ENCODE data around the gene COPS9.

Gene COPS9

DNA sequence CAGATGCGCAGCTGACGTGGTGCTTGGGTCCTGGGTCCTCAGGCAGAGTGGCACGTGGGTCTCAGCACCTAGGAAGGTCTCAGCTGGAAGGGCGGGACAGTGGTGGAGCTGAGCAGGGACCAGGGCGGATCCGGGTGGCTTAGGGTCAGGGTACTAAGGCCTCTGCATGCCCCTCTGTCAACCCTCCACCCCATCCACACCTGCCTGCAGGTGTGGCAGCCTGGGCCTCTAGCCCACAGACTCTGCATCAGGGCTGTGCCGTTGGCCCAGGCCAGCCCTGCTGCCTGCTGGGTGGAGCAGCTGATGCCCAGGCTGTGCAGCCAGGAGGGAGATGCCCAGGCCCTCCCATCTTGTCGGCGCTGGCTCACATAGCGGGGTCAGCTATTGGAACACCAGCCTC lies 28.9 kb upstream of the COPS9 start:
- Histone ChIP-seq H3K9me3 (ENCODE audit: control insufficient read depth in 2 of 2, low read length in 2 of 2) (no peaks in the 10 kb centered on the region), H3K27me3 (ENCODE audit: control insufficient read depth in 1 of 2, insufficient read depth in 2 of 2, low read length in 2 of 2) (peaks cover 2 to 3% of the 10 kb centered on the region in 2 donors), H3K4me1 (ENCODE audit: control insufficient read depth, insufficient read depth, low read length) (no peaks in the 10 kb centered on the region), H3K9ac (ENCODE audit: low read length in 2 of 2) (no peak overlapping the region), H3K27ac (ENCODE audit: low read length) (no peak overlapping the region), H3K36me3 (ENCODE audit: control insufficient read depth in 2 of 2, insufficient read depth in 2 of 2, low read length in 2 of 2) (no peaks in the 10 kb centered on the region), H3K4me3 (ENCODE audit: low read length in 2 of 2) (no peak overlapping the region)

DNA sequence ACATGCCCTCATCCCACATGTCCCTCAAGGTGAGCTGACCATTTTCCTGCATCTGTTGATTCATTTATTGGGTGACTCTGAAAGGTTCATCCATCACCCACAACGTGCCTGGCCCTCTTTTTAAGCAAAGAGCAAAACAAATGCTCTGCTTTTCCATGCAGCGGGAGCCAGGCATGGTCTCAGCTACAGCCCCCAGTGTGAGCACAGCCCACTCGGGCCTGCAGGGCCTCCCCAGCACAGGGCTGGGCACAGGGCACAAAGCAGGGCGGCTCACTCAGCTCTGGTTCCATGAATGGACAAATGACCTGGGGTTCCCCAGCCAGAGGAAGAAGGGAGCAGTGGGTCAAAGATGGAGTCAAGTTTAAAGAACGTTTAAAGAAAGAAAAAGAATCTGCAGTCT lies 28.5 kb upstream of the COPS9 start:
- H3K9me3 ChIP-seq (ENCODE audit: control insufficient read depth in 2 of 2, low read length in 2 of 2), result no peaks in the 10 kb centered on the region
- H3K27me3 ChIP-seq (ENCODE audit: control insufficient read depth in 1 of 2, insufficient read depth in 2 of 2, low read length in 2 of 2), result peaks cover 2 to 3% of the 10 kb centered on the region in 2 donors
- H3K4me3 ChIP-seq (ENCODE audit: low read length in 2 of 2), result no peak overlapping the region
- H3K27ac ChIP-seq (ENCODE audit: low read length), result no peak overlapping the region
- no peak overlapping the region for H3K9ac ChIP-seq (ENCODE audit: low read length in 2 of 2)
- H3K36me3 ChIP-seq (ENCODE audit: control insufficient read depth in 2 of 2, insufficient read depth in 2 of 2, low read length in 2 of 2), result no peaks in the 10 kb centered on the region
- H3K4me1 ChIP-seq (ENCODE audit: control insufficient read depth, insufficient read depth, low read length), result no peaks in the 10 kb centered on the region

DNA sequence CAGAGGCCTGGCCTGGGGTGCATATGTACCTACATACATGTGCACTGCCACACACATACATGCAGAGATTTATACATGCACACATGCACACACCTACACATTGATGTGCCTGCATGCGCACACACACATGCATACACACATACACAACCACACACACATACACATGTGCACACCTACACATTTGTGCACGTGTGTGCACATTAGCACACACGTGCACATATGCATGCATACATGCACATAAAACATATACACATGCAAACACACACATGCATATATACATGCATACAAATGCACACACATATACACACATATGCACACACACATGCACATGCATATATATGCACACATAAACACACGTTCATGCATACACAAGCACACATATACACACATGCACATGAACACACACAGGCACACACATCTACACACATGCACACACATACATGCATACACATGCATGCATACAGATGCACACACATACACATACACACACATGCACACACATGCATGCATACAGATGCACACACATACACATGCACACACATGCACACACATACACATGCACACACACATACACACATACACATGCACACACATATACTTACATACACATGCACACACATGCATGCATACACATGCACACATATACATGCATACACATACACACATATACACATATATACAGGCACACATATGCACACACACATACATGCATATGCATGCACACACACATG lies 27.9 kb upstream of the COPS9 start:
- Histone ChIP-seq H3K4me1 (ENCODE audit: control insufficient read depth, insufficient read depth, low read length) (no peaks in the 10 kb centered on the region), H3K36me3 (ENCODE audit: control insufficient read depth in 2 of 2, insufficient read depth in 2 of 2, low read length in 2 of 2) (no peaks in the 10 kb centered on the region), H3K9ac (ENCODE audit: low read length in 2 of 2) (no peak overlapping the region), H3K27ac (ENCODE audit: low read length) (no peak overlapping the region), H3K27me3 (ENCODE audit: control insufficient read depth in 1 of 2, insufficient read depth in 2 of 2, low read length in 2 of 2) (peaks cover 2 to 3% of the 10 kb centered on the region in 2 donors), H3K4me3 (ENCODE audit: low read length in 2 of 2) (no peak overlapping the region), H3K9me3 (ENCODE audit: control insufficient read depth in 2 of 2, low read length in 2 of 2) (no peaks in the 10 kb centered on the region)

DNA sequence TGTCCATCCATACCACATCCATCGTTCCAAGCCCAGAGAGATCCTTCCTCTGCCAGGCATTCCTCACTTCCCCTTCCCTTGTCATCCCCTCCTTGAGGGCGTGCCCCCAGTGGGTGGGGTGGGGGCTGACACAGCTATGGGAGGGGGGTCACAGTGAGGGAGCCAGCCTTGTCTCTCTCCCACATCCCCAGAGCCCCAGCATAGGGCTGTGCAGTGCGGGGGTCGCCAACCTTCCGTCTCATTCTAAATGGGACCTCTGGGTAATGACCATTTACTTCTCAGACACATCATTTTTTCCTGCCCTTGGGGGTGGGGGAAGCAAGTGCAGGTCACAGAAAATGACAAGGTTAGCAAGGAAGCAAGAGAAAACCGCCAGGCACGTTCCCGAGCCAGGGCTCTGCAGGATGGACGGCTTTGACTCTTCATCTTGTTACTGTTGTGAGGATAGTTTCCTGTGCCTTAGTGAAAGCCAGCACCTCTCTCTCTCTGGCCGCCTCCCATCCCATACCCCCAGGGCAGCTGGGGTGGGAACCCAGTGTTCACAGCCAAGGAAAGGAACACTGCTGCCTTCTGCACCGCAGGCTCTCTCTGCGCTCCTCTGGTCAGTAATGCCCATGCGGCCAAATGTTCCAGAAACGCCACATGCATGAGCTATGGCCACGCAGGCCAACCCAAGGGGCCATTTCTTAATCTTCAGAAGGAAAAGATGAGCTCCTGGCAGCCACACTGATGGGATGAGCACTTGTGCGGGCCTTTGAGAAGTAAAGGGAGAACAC lies 27.0 kb upstream of the COPS9 start:
- Histone ChIP-seq H3K4me3 (ENCODE audit: low read length in 2 of 2) (no peak overlapping the region), H3K27me3 (ENCODE audit: control insufficient read depth in 1 of 2, insufficient read depth in 2 of 2, low read length in 2 of 2) (peaks cover 2 to 3% of the 10 kb centered on the region in 2 donors), H3K9me3 (ENCODE audit: control insufficient read depth in 2 of 2, low read length in 2 of 2) (no peaks in the 10 kb centered on the region), H3K36me3 (ENCODE audit: control insufficient read depth in 2 of 2, insufficient read depth in 2 of 2, low read length in 2 of 2) (no peaks in the 10 kb centered on the region), H3K4me1 (ENCODE audit: control insufficient read depth, insufficient read depth, low read length) (no peaks in the 10 kb centered on the region), H3K9ac (ENCODE audit: low read length in 2 of 2) (no peak overlapping the region), H3K27ac (ENCODE audit: low read length) (no peak overlapping the region)

DNA sequence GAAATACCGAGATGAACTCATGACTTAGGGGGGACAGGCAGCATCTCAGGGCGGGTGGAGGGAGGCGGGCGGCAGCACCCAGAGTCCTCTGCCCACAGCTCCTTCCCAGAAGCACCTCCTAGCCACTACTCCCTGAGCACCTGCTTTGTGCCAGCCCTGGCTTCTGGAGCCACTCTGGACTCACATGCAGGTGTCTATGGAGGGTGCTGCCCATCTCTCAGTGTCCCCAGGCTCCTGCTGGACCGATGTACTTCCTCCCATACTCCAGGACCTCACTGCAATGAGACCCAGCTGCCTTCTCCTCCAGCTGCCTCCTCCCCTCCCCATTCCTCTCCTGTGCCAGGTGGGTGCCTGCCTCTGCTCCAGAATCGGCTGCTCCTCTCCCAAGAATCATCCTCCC lies 26.4 kb upstream of the COPS9 start:
- no peak overlapping the region for H3K27ac ChIP-seq (ENCODE audit: low read length)
- H3K9ac ChIP-seq (ENCODE audit: low read length in 2 of 2), result no peak overlapping the region
- no peaks in the 10 kb centered on the region for H3K9me3 ChIP-seq (ENCODE audit: control insufficient read depth in 2 of 2, low read length in 2 of 2)
- H3K27me3 ChIP-seq (ENCODE audit: control insufficient read depth in 1 of 2, insufficient read depth in 2 of 2, low read length in 2 of 2), result peaks cover 2 to 3% of the 10 kb centered on the region in 2 donors
- no peaks in the 10 kb centered on the region for H3K4me1 ChIP-seq (ENCODE audit: control insufficient read depth, insufficient read depth, low read length)
- H3K36me3 ChIP-seq (ENCODE audit: control insufficient read depth in 2 of 2, insufficient read depth in 2 of 2, low read length in 2 of 2), result no peaks in the 10 kb centered on the region
- no peak overlapping the region for H3K4me3 ChIP-seq (ENCODE audit: low read length in 2 of 2)

DNA sequence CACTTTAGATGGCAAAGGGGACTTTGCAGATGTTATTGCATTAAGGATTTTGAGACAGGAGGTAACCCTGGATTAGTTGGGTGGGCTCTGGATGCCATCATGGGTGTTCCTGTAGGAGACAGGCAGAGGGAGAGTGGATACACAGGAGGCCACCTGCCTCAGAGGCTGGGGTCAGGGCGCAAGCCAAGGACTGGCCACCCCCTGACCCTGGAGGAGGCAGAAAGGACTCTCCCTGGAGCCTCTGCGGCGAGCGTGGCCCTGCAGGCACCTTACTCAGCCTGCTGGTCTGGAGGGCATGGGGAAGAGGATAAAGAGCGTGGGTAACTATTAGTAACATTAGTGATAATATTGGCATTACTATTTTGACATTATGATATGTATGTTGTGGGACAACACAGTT lies 25.9 kb upstream of the COPS9 start:
- Histone ChIP-seq H3K4me3 (ENCODE audit: low read length in 2 of 2) (no peak overlapping the region), H3K9me3 (ENCODE audit: control insufficient read depth in 2 of 2, low read length in 2 of 2) (no peaks in the 10 kb centered on the region), H3K27me3 (ENCODE audit: control insufficient read depth in 1 of 2, insufficient read depth in 2 of 2, low read length in 2 of 2) (peaks cover 2 to 5% of the 10 kb centered on the region in 2 donors), H3K4me1 (ENCODE audit: control insufficient read depth, insufficient read depth, low read length) (no peaks in the 10 kb centered on the region), H3K36me3 (ENCODE audit: control insufficient read depth in 2 of 2, insufficient read depth in 2 of 2, low read length in 2 of 2) (no peaks in the 10 kb centered on the region), H3K27ac (ENCODE audit: low read length) (no peak overlapping the region), H3K9ac (ENCODE audit: low read length in 2 of 2) (no peak overlapping the region)

DNA sequence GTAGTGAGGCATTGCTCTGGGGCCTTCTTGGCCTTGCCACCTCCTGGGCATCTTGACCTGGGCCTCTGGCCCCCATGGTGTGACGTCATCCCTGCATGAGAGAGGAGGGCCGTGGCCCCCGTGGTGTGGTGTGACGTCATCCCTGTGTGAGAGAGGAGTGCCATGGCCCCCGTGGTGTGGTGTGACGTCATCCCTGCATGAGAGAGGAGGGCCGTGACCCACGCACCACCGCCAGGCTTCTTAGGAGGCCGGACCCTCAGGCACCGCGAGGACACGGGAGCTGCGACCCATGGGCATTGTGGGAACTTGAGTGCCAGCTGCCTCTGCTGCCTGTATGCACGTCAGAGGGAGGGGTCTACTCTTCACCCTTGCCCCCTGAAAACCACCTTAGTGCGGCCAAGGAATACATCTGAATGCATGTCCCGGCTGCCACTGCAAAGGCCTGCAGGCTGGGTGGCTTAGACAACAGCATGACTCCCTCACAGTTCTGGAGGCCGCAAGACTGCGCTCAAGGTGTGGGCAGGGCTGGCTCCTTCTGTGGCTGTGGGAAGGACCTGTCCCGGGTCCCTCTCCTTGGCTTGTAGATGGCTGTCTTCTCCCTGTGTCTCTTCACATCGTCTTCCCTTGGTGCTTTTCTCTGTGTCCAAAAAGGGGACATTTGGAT lies 25.1 kb upstream of the COPS9 start:
- no peaks in the 10 kb centered on the region for H3K9me3 ChIP-seq (ENCODE audit: control insufficient read depth in 2 of 2, low read length in 2 of 2)
- H3K27me3 ChIP-seq (ENCODE audit: control insufficient read depth in 1 of 2, insufficient read depth in 2 of 2, low read length in 2 of 2), result peaks cover 2 to 5% of the 10 kb centered on the region in 2 donors
- no peaks in the 10 kb centered on the region for H3K36me3 ChIP-seq (ENCODE audit: control insufficient read depth in 2 of 2, insufficient read depth in 2 of 2, low read length in 2 of 2)
- H3K4me1 ChIP-seq (ENCODE audit: control insufficient read depth, insufficient read depth, low read length), result no peaks in the 10 kb centered on the region
- no peak overlapping the region for H3K9ac ChIP-seq (ENCODE audit: low read length in 2 of 2)
- no peak overlapping the region for H3K27ac ChIP-seq (ENCODE audit: low read length)
- no peak overlapping the region for H3K4me3 ChIP-seq (ENCODE audit: low read length in 2 of 2)

DNA sequence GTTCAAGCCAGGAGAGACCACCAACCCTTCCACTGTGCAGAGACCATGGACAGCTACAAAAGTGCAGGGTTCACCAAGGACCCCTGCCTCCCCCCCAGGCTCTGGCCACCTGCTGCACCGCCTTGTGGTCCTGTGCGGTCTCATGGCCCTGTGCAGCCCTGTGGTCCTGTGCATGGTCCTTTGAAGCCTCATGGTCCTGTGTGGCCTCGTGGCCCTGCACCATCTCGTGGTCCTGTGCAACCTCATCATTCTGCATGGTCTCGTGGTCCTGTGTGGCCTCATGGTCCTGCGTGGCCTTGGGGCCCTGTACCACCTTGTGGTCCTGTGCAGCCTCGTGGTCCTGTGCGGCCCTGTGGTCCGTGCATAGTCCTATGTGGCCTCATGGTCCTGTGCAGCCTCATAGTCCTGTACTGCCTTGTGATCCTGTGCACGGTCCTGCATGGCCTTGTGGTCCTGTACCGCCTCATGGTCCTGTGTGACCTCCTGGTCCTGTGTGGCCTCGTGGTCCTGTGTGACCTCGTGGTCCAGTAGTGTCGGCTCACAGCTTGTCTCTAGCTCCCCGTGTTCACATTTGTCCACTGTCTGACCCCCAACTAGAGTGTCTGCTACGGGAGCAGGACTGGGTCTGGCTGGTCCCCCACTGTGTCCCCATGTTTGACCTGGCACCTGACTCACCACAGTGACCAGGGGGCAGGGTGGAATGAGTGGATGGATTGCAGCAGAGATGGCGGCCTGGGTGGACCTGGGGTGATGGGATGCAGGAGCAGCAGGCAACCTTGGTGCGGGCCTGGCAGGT lies 24.4 kb upstream of the COPS9 start:
- H3K36me3 ChIP-seq (ENCODE audit: control insufficient read depth in 2 of 2, insufficient read depth in 2 of 2, low read length in 2 of 2), result no peaks in the 10 kb centered on the region
- H3K9me3 ChIP-seq (ENCODE audit: control insufficient read depth in 2 of 2, low read length in 2 of 2), result no peaks in the 10 kb centered on the region
- H3K27ac ChIP-seq (ENCODE audit: low read length), result no peak overlapping the region
- H3K27me3 ChIP-seq (ENCODE audit: control insufficient read depth in 1 of 2, insufficient read depth in 2 of 2, low read length in 2 of 2), result peaks cover 2 to 5% of the 10 kb centered on the region in 2 donors
- no peak overlapping the region for H3K9ac ChIP-seq (ENCODE audit: low read length in 2 of 2)
- no peaks in the 10 kb centered on the region for H3K4me1 ChIP-seq (ENCODE audit: control insufficient read depth, insufficient read depth, low read length)
- H3K4me3 ChIP-seq (ENCODE audit: low read length in 2 of 2), result no peak overlapping the region

DNA sequence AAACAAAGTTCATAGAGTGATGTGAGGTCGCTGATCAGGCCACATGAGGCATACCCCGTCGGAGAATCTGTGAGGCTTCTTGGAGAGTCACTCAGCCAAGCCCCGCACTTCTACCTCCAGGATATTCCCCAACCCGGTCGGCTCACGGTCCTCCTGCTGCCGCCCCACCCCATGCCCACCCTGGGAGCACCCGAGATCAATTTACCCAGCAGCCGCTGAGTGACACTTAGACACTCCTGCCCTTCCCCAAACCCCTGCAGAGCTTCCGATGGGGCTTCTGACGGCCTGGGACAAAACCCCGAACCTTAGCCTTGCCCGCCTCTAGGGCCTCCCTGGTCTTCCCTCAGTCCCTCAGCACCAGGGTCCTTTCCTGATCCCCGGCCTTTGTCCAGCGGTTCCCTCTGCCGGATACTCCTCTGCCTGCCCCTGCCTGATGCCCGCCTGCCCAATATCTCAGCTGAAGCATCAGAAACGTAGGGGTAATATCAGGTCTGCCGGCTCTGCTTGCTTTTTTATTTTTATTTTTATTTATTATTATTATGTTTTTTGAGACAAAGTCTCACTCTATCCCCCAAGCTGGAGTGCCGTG lies 23.2 kb upstream of the COPS9 start:
- H3K36me3 ChIP-seq (ENCODE audit: control insufficient read depth in 2 of 2, insufficient read depth in 2 of 2, low read length in 2 of 2), result no peaks in the 10 kb centered on the region
- H3K27ac ChIP-seq (ENCODE audit: low read length), result no peak overlapping the region
- H3K9me3 ChIP-seq (ENCODE audit: control insufficient read depth in 2 of 2, low read length in 2 of 2), result no peaks in the 10 kb centered on the region

DNA sequence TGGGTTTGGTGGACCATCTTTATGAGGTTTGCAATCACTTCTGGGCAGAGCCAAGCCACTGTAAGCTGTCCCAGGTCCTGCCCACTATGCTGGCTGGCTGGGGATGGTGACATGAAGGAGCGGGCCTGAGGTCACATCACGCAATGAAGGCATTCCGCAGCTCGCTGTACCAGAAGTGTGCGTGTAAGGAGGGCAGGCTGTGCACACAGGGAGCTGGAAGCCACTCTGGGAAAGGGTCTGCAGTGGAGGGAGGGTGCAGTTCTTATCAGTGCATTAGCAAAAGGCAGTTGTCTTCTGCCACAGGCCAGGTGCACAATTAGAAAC lies 21.0 kb upstream of the COPS9 start:
- Histone ChIP-seq H3K4me1 (ENCODE audit: control insufficient read depth, insufficient read depth, low read length) (no peaks in the 10 kb centered on the region), H3K27me3 (ENCODE audit: control insufficient read depth in 1 of 2, insufficient read depth in 2 of 2, low read length in 2 of 2) (peaks cover 8 to 16% of the 10 kb centered on the region in 2 donors), H3K36me3 (ENCODE audit: control insufficient read depth in 2 of 2, insufficient read depth in 2 of 2, low read length in 2 of 2) (no peaks in the 10 kb centered on the region), H3K4me3 (ENCODE audit: low read length in 2 of 2) (no peak overlapping the region), H3K9ac (ENCODE audit: low read length in 2 of 2) (no peak overlapping the region), H3K9me3 (ENCODE audit: control insufficient read depth in 2 of 2, low read length in 2 of 2) (no peaks in the 10 kb centered on the region), H3K27ac (ENCODE audit: low read length) (no peak overlapping the region)

More for the DNA sequence above, 23.2 kb upstream of the COPS9 start:
- no peaks in the 10 kb centered on the region for H3K4me1 ChIP-seq (ENCODE audit: control insufficient read depth, insufficient read depth, low read length)
- no peak overlapping the region for H3K4me3 ChIP-seq (ENCODE audit: low read length in 2 of 2)
- H3K9ac ChIP-seq (ENCODE audit: low read length in 2 of 2), result no peak overlapping the region
- peaks cover 6 to 10% of the 10 kb centered on the region in 2 donors for H3K27me3 ChIP-seq (ENCODE audit: control insufficient read depth in 1 of 2, insufficient read depth in 2 of 2, low read length in 2 of 2)
